Smooth muscle cell (in vitro differentiated cells): Measurements from ENCODE around the gene MTARC2. TPM values are rescaled to one million over a fixed set of nuclear protein-coding genes. Genes with fewer than 3 reads are reported as not detected.

Source experiments
- DNase-seq: peaks from one replicate; lab custom pipeline; 2025; ENCODE audit not compliant: unreplicated experiment; lab: John Stamatoyannopoulos, UW
- H2AFZ ChIP-seq: fragments of 200-600 bp; sonication (generic); 2 replicates; pipeline ENCODE4 v1.6.0; 2016; ENCODE audit warnings: antibody characterized with exemption, low read depth, mild to moderate bottlenecking
- H3F3A ChIP-seq: fragments of 200-600 bp; sonication (generic); 2 replicates; pipeline ENCODE4 v1.6.0; 2017; ENCODE audit warnings: antibody characterized with exemption, low read depth
- H3K27ac ChIP-seq: fragments of 200-600 bp; sonication (generic); 2 replicates; pipeline ENCODE4 v1.5.1; 2016; ENCODE audit warnings: low read depth, mild to moderate bottlenecking
- H3K27me3 ChIP-seq: fragments of 200-600 bp; sonication (generic); 2 replicates; pipeline ENCODE4 v1.6.1; 2016; ENCODE audit warnings: low read depth, mild to moderate bottlenecking
- H3K36me3 ChIP-seq: fragments of 200-600 bp; sonication (generic); 2 replicates; pipeline ENCODE4 v1.5.1; 2016; ENCODE audit warnings: low read depth
- H3K4me1 ChIP-seq: fragments of 200-600 bp; sonication (generic); 2 replicates; pipeline ENCODE4 v1.5.1; 2016; ENCODE audit warnings: low read depth
- H3K4me2 ChIP-seq: fragments of 200-600 bp; sonication (generic); 2 replicates; pipeline ENCODE4 v1.6.0; 2016; ENCODE audit warnings: mild to moderate bottlenecking
- H3K4me3 ChIP-seq: fragments of 200-600 bp; sonication (generic); 2 replicates; pipeline ENCODE4 v1.5.1; 2016; ENCODE audit warnings: mild to moderate bottlenecking
- H3K79me2 ChIP-seq: fragments of 200-600 bp; sonication (generic); 2 replicates; pipeline ENCODE4 v1.6.0; 2016; ENCODE audit warnings: low read depth, mild to moderate bottlenecking
- H3K9ac ChIP-seq: fragments of 200-600 bp; sonication (generic); 2 replicates; pipeline ENCODE4 v1.6.0; 2016; ENCODE audit warnings: low read depth
- H3K9me3 ChIP-seq: fragments of 200-600 bp; sonication (generic); replicated peaks from 2 replicates; pipeline ENCODE4 v1.5.1; 2016; ENCODE audit warnings: low read depth
- H4K20me1 ChIP-seq: fragments of 200-600 bp; sonication (generic); 2 replicates; pipeline ENCODE4 v1.6.0; 2016; ENCODE audit warnings: low read depth
- WGBS: methylation state at CpG from one replicate; pipeline ENCODE4 v1.1.7; 2016; ENCODE audit warnings: low lambda C conversion rate; 5-methylcytosine and 5-hydroxymethylcytosine counted together
- polyA plus RNA-seq: library from polyadenylated mRNA; unstranded; fragments of >200 nt; fragmentation: Nextera tagmentation; extraction: Ambion mirVana; gene quantifications from 2 replicates; pipeline ENCODE4 v1.2.1, GENCODE V29; 2016
- total RNA-seq: library from RNA; depleted of rRNA; stranded (reverse); fragments of >200 nt; gene quantifications from 2 replicates; pipeline ENCODE4 v1.2.3, GENCODE V29; 2014
- TF ChIP-seq, protein P1 (sequence below): fragments of 200-600 bp; sonication (generic); IDR thresholded peaks from 2 replicates; pipeline ENCODE4 v1.5.1; 2017; ENCODE audit warnings: borderline replicate concordance, mild to moderate bottlenecking, antibody characterized with exemption; ENCODE audit not compliant: insufficient read depth, poor library complexity, severe bottlenecking

MTARC2 gene
- total and polyA plus RNA-seq, 2 experiments from 2014 or later: 6.1 to 7.6 TPM

GRCh38 chr1:220813013-220813412, 64.9 kb downstream of the MTARC2 start:
- H3K9me3 ChIP-seq: no peaks in the 10 kb centered on the region
- 50% methylated on average over 12 of the region's 12 CpGs for WGBS
- no peak for DNase-seq
- H3F3A ChIP-seq: peaks cover 2% of the 10 kb centered on the region
- H2AFZ ChIP-seq: no peak overlapping the region
- H3K4me3 ChIP-seq: no peak overlapping the region
- H3K36me3 ChIP-seq: no peaks in the 10 kb centered on the region
- no peaks in the 10 kb centered on the region for H3K4me1 ChIP-seq
- H4K20me1 ChIP-seq: no peaks in the 10 kb centered on the region
- no peak overlapping the region for H3K9ac ChIP-seq
- no peak overlapping the region for H3K4me2 ChIP-seq
- H3K27ac ChIP-seq: no peak overlapping the region
- no peaks in the 10 kb centered on the region for H3K79me2 ChIP-seq
- H3K27me3 ChIP-seq: peaks cover 5% of the 10 kb centered on the region
- TF ChIP-seq, protein P1, sequence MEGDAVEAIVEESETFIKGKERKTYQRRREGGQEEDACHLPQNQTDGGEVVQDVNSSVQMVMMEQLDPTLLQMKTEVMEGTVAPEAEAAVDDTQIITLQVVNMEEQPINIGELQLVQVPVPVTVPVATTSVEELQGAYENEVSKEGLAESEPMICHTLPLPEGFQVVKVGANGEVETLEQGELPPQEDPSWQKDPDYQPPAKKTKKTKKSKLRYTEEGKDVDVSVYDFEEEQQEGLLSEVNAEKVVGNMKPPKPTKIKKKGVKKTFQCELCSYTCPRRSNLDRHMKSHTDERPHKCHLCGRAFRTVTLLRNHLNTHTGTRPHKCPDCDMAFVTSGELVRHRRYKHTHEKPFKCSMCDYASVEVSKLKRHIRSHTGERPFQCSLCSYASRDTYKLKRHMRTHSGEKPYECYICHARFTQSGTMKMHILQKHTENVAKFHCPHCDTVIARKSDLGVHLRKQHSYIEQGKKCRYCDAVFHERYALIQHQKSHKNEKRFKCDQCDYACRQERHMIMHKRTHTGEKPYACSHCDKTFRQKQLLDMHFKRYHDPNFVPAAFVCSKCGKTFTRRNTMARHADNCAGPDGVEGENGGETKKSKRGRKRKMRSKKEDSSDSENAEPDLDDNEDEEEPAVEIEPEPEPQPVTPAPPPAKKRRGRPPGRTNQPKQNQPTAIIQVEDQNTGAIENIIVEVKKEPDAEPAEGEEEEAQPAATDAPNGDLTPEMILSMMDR: peak; percentile 33

- Histone ChIP-seq H4K20me1 (no peaks in the 10 kb centered on the region), H3K27ac (no peak overlapping the region), H3K9me3 (no peaks in the 10 kb centered on the region), H3K4me1 (peaks cover 7% of the 10 kb centered on the region), H2AFZ (no peak overlapping the region), H3K36me3 (no peaks in the 10 kb centered on the region), H3F3A (peaks cover 13% of the 10 kb centered on the region), H3K79me2 (no peaks in the 10 kb centered on the region), H3K9ac (no peak overlapping the region), H3K4me3 (no peak overlapping the region), H3K4me2 (no peak overlapping the region), H3K27me3 (peaks cover 5% of the 10 kb centered on the region)
- WGBS: 90% methylated on average over 2 of the region's 2 CpGs
- no peak for DNase-seq
- TF ChIP-seq, protein P1: no peak
These were observed 67.3 kb downstream of the MTARC2 start for GRCh38 chr1:220815409-220815808.

- TF ChIP-seq, protein P1: no peak
These were observed 69.8 kb downstream of the MTARC2 start for GRCh38 chr1:220817907-220818306.

GRCh38 chr1:220818421-220819173, 70.5 kb downstream of the MTARC2 start:
- Histone ChIP-seq H3K4me3 (no peak overlapping the region), H3F3A (peaks cover 13% of the 10 kb centered on the region), H3K79me2 (no peaks in the 10 kb centered on the region), H2AFZ (no peak overlapping the region), H3K9me3 (no peaks in the 10 kb centered on the region), H4K20me1 (no peaks in the 10 kb centered on the region), H3K36me3 (no peaks in the 10 kb centered on the region), H3K27ac (peak overlapping the region; percentile 84), H3K27me3 (peaks cover 18% of the 10 kb centered on the region), H3K9ac (no peak overlapping the region), H3K4me1 (peaks cover 7% of the 10 kb centered on the region), H3K4me2 (peak overlapping the region; percentile 74)
- TF ChIP-seq, protein P1: no peak
- WGBS: under 1% methylated on average over 14 of the region's 14 CpGs
- DNase-seq: no peak

More at GRCh38 chr1:220817907-220818306, 69.8 kb downstream of the MTARC2 start:
- H3K4me1 ChIP-seq: peaks cover 7% of the 10 kb centered on the region
- H3K4me2 ChIP-seq: no peak overlapping the region
- H3F3A ChIP-seq: peaks cover 13% of the 10 kb centered on the region
- H4K20me1 ChIP-seq: no peaks in the 10 kb centered on the region
- H2AFZ ChIP-seq: no peak overlapping the region
- no peaks in the 10 kb centered on the region for H3K36me3 ChIP-seq
- H3K4me3 ChIP-seq: no peak overlapping the region
- no peaks in the 10 kb centered on the region for H3K79me2 ChIP-seq
- H3K27me3 ChIP-seq: peaks cover 11% of the 10 kb centered on the region
- DNase-seq: no peak
- WGBS: 55% methylated on average over 1 of the region's 1 CpG
- H3K27ac ChIP-seq: no peak overlapping the region
- H3K9me3 ChIP-seq: no peaks in the 10 kb centered on the region
- H3K9ac ChIP-seq: no peak overlapping the region
